Right lobe of liver (tissue), 4 donors: ENCODE results near the gene CDK14.

Experiments used
- POLR2A ChIP-seq: fragments of 450-650 bp; IDR thresholded peaks from one replicate; pipeline ENCODE4 v1.6.1; 2017; ENCODE audit warnings: antibody characterized with exemption, mild to moderate bottlenecking
- TF ChIP-seq, protein P1 (sequence below), 4 donors: fragments of 200-600 bp in 3 of 4; fragments of 450-650 bp in 1 of 4; IDR thresholded peaks; one replicate each; pipeline versions ENCODE4 v1.5.1 to v1.8.0; 2016 to 2022; ENCODE audit warnings: antibody characterized with exemption in 4 of 4, mild to moderate bottlenecking in 2 of 4
- donor health status: DM: no; HTN: no; CAD: no.
- donor health status: DM: no; HTN: no; CAD: no.
- donor health status: DM: no; HTN: yes; CAD: no.

DNA sequence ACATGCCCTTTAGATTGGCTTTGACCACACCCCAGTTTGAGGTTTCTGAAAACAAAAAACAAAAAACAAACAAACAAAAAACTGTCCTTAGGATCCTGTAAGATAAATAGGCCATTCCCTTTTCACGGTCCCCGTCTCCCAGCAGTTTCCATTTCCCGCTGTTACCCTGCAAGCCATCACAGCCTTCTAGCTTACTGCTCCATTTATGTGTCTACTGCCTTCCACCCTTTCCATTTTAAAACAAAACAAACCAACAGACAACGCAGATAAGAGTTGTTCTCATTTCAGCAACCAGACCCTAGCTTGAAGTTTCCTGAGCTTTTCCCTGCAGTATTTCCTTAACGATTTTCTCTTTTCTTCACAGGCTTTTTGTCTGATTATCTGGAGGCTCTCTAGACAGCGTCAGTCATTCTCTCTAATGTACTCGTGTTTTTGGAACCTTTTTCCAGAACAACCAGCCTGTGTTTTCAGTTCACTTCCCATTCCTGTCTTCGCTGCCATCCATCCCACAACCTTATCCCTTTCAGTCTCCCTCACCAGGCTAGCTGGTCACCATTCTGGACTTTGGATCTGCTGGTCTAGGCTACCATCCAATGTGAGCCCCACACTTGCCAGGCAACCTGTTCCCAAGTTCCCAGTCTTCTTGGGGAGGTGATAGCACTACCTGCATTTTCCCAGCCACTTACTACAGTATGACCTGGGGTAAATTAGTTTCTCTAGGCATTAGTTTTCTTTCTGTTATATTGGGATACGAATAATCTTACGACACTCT is 350.8 kb downstream of the CDK14 start:
- TF ChIP-seq, protein P1, sequence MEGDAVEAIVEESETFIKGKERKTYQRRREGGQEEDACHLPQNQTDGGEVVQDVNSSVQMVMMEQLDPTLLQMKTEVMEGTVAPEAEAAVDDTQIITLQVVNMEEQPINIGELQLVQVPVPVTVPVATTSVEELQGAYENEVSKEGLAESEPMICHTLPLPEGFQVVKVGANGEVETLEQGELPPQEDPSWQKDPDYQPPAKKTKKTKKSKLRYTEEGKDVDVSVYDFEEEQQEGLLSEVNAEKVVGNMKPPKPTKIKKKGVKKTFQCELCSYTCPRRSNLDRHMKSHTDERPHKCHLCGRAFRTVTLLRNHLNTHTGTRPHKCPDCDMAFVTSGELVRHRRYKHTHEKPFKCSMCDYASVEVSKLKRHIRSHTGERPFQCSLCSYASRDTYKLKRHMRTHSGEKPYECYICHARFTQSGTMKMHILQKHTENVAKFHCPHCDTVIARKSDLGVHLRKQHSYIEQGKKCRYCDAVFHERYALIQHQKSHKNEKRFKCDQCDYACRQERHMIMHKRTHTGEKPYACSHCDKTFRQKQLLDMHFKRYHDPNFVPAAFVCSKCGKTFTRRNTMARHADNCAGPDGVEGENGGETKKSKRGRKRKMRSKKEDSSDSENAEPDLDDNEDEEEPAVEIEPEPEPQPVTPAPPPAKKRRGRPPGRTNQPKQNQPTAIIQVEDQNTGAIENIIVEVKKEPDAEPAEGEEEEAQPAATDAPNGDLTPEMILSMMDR (IDR thresholded peaks at IDR 0.05) = no peak
- TF ChIP-seq POLR2A = no peak
